Esophagus muscularis mucosa (tissue), 4 donors: ENCODE results near the gene DEPDC1B. TPM values are rescaled to one million over a fixed set of nuclear protein-coding genes. Genes with fewer than 3 reads are reported as not detected.
"Not testable (repeated sequence)": the region's sequence is repeated elsewhere in the genome, so short reads cannot be mapped to it uniquely, and the experiment has no call there.

Experiments
- DNase-seq: peaks from one replicate; pipeline ENCODE4 v3.0.0-alpha.2; 2017; ENCODE audit errors: extremely low spot score
- H3K27ac ChIP-seq, 4 donors: fragments of 200-600 bp; sonication (generic); replicated peaks in 1 of 4; 1 replicate in 3 of 4; 2 replicates in 1 of 4; pipeline ENCODE4 v1.5.1; 2016 to 2019; ENCODE audit warnings: mild to moderate bottlenecking in 1 of 4
- H3K27me3 ChIP-seq, 4 donors: fragments of 200-600 bp; sonication (generic); one replicate each; pipeline versions ENCODE4 v1.5.1 to v1.6.0; 2016 to 2019
- H3K36me3 ChIP-seq, 4 donors: fragments of 200-600 bp; sonication (generic); one replicate each; pipeline ENCODE4 v1.5.1; 2016 to 2019
- H3K4me1 ChIP-seq, 4 donors: fragments of 200-600 bp; sonication (generic); one replicate each; pipeline ENCODE4 v1.5.1; 2016 to 2019
- H3K4me3 ChIP-seq, 4 donors: fragments of 200-600 bp; sonication (generic); 1 replicate in 2 of 4; 2 replicates in 2 of 4; pipeline ENCODE4 v1.5.1; 2016 to 2019; ENCODE audit warnings: mild to moderate bottlenecking in 4 of 4, moderate library complexity in 1 of 4
- H3K9me3 ChIP-seq, 4 donors: fragments of 200-600 bp; sonication (generic); 1 replicate in 3 of 4; 2 replicates in 1 of 4; pipeline ENCODE4 v1.5.1; 2016 to 2019
- EP300 ChIP-seq: sonication (generic); formaldehyde crosslinking; IDR thresholded peaks from one replicate; pipeline ENCODE4 v1.6.1; 2017; ENCODE audit warnings: antibody characterized with exemption
- POLR2A ChIP-seq: fragments of 450-650 bp; IDR thresholded peaks from one replicate; pipeline ENCODE4 v1.6.1; 2017; ENCODE audit warnings: antibody characterized with exemption, moderate library complexity, mild to moderate bottlenecking, low read depth
- POLR2AphosphoS5 ChIP-seq, 2 donors: sonication (generic); formaldehyde crosslinking; IDR thresholded peaks; one replicate each; pipeline ENCODE4 v1.6.1; 2017; ENCODE audit warnings: antibody characterized with exemption in 2 of 2
- WGBS: methylation state at CpG from one replicate; pipeline ENCODE4 v1.1.5; 2018; 5-methylcytosine and 5-hydroxymethylcytosine counted together
- intact Hi-C: fragments of 100-400 bp; cut with DNase I; formaldehyde crosslinking; loops from one replicate; pipeline ENCODE4 v1.15.1; 2023
- total RNA-seq, 4 donors: library from RNA; depleted of rRNA; stranded (reverse); fragments of >200 nt; gene quantifications; one replicate each; pipeline versions ENCODE4 v1.1.0 to v1.2.1, GENCODE V29; 2016
- TF ChIP-seq, protein P1 (sequence below), 3 experiments: fragments of 200-600 bp in 2 of 3; fragments of 450-650 bp in 1 of 3; sonication (generic) in 2 of 3; IDR thresholded peaks; one replicate each; pipeline ENCODE4 v1.5.1; 2017 to 2019; ENCODE audit warnings: antibody characterized with exemption in 3 of 3, mild to moderate bottlenecking in 2 of 3, moderate library complexity in 1 of 3

The DEPDC1B gene
- total RNA-seq, 4 donors from 2014 or later: 0.17 to 0.57 (median 0.42) TPM; not detected in 1

GRCh38 chr5:60634051-60634450 is 65.9 kb downstream of the DEPDC1B start:
- intact Hi-C loops: no loop called here
- Histone ChIP-seq H3K27me3 (no peaks in the 10 kb centered on the region), H3K36me3 (no peaks in the 10 kb centered on the region), H3K9me3 (no peaks in the 10 kb centered on the region), H3K4me3 (no peak overlapping the region), H3K27ac (no peak overlapping the region), H3K4me1 (peaks cover 0 to 20% (median 14%) of the 10 kb centered on the region in 4 donors)
- TF ChIP-seq EP300: no peak
- TF ChIP-seq, protein P1, sequence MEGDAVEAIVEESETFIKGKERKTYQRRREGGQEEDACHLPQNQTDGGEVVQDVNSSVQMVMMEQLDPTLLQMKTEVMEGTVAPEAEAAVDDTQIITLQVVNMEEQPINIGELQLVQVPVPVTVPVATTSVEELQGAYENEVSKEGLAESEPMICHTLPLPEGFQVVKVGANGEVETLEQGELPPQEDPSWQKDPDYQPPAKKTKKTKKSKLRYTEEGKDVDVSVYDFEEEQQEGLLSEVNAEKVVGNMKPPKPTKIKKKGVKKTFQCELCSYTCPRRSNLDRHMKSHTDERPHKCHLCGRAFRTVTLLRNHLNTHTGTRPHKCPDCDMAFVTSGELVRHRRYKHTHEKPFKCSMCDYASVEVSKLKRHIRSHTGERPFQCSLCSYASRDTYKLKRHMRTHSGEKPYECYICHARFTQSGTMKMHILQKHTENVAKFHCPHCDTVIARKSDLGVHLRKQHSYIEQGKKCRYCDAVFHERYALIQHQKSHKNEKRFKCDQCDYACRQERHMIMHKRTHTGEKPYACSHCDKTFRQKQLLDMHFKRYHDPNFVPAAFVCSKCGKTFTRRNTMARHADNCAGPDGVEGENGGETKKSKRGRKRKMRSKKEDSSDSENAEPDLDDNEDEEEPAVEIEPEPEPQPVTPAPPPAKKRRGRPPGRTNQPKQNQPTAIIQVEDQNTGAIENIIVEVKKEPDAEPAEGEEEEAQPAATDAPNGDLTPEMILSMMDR (IDR thresholded peaks at IDR 0.05): no peak
- TF ChIP-seq POLR2A: no peak
- TF ChIP-seq POLR2AphosphoS5 (IDR thresholded peaks at IDR 0.05): no peak
- WGBS: 71% methylated on average over 6 of the region's 6 CpGs
- no peak for DNase-seq

DNA sequence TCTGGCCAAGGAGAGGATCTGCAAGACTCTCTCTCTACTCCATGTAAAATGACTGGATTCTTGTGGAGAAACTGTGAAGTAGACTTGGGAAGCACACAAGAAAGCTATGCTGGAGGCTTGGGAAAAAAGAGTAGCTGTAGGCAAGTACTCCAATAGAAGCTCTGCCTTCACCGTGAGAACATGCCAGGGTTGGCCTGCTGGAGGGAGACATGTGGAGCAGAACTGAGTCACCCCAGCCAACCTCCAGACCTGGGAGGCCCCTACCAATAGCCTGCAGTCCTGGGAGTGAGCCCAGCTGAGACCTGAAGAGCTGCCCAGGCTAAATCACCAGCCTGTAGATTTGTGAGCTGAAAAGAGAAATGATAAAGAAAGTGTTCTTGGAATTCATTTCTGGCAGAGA is 66.6 kb downstream of the DEPDC1B start:
- TF ChIP-seq POLR2A (no peak), EP300 (no peak)
- no peak overlapping the region for H3K27ac ChIP-seq
- H3K9me3 ChIP-seq: no peaks in the 10 kb centered on the region
- no peak for DNase-seq
- intact Hi-C loops: no loop called here
- H3K27me3 ChIP-seq: no peaks in the 10 kb centered on the region
- no peaks in the 10 kb centered on the region for H3K36me3 ChIP-seq
- H3K4me3 ChIP-seq: no peak overlapping the region
- H3K4me1 ChIP-seq: peaks cover 0 to 20% (median 14%) of the 10 kb centered on the region in 4 donors
- WGBS: 29% methylated on average over 1 of the region's 1 CpG

GRCh38 chr5:60632153-60632552 is 67.8 kb downstream of the DEPDC1B start:
- no peak overlapping the region for H3K4me3 ChIP-seq
- H3K27ac ChIP-seq: no peak overlapping the region
- no peak for DNase-seq
- H3K4me1 ChIP-seq: peaks cover 0 to 20% (median 14%) of the 10 kb centered on the region in 4 donors
- no peaks in the 10 kb centered on the region for H3K27me3 ChIP-seq
- no peaks in the 10 kb centered on the region for H3K36me3 ChIP-seq
- WGBS: no CpG with 5 or more reads among the region's 11 CpGs
- intact Hi-C loops: no loop called here
- TF ChIP-seq, protein P1 (IDR thresholded peaks at IDR 0.05): no peak
- no peak for TF ChIP-seq POLR2A
- TF ChIP-seq EP300: no peak
- TF ChIP-seq POLR2AphosphoS5 (IDR thresholded peaks at IDR 0.05): no peak
- no peaks in the 10 kb centered on the region for H3K9me3 ChIP-seq

DNA sequence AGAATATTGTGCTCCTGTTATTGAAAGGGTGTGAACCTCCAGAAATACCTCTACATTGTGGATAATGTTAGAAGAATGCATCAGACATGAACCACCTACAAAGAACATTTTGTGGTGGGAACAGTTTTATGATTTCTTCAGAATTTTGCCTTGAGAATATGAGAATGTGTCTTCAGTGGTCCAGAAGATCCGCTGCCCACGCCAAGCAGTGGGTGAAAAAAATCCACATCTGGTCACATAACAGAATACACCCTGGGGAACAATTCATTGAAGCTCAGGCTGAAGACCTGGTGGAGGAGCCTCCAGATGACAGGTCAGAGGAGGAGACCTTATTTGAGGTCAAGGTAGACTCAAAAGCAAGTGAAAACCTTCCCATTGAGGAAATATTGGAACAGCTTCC is 69.1 kb downstream of the DEPDC1B start:
- no peak overlapping the region for H3K4me3 ChIP-seq
- peaks cover 0 to 20% (median 14%) of the 10 kb centered on the region in 4 donors for H3K4me1 ChIP-seq
- no peaks in the 10 kb centered on the region for H3K36me3 ChIP-seq
- TF ChIP-seq POLR2A (no peak), POLR2AphosphoS5 (IDR thresholded peaks at IDR 0.05) (no peak), EP300 (no peak)
- TF ChIP-seq, protein P1 (IDR thresholded peaks at IDR 0.05): no peak
- H3K27me3 ChIP-seq: no peaks in the 10 kb centered on the region
- H3K9me3 ChIP-seq: no peaks in the 10 kb centered on the region
- DNase-seq: no peak
- intact Hi-C loops: no loop called here
- 100% methylated on average over 2 of the region's 2 CpGs for WGBS
- H3K27ac ChIP-seq: no peak overlapping the region

GRCh38 chr5:60630179-60630578 is 69.8 kb downstream of the DEPDC1B start:
- Histone ChIP-seq H3K4me3 (no peak overlapping the region), H3K36me3 (no peaks in the 10 kb centered on the region), H3K9me3 (no peaks in the 10 kb centered on the region), H3K4me1 (peaks cover 0 to 20% (median 14%) of the 10 kb centered on the region in 4 donors), H3K27me3 (no peaks in the 10 kb centered on the region), H3K27ac (no peak overlapping the region)
- no peak for TF ChIP-seq POLR2AphosphoS5 (IDR thresholded peaks at IDR 0.05)
- TF ChIP-seq POLR2A: no peak
- TF ChIP-seq, protein P1 (IDR thresholded peaks at IDR 0.05): no peak
- TF ChIP-seq EP300: no peak
- intact Hi-C loops: no loop called here
- DNase-seq: no peak
- 97% methylated on average over 8 of the region's 8 CpGs for WGBS

DNA sequence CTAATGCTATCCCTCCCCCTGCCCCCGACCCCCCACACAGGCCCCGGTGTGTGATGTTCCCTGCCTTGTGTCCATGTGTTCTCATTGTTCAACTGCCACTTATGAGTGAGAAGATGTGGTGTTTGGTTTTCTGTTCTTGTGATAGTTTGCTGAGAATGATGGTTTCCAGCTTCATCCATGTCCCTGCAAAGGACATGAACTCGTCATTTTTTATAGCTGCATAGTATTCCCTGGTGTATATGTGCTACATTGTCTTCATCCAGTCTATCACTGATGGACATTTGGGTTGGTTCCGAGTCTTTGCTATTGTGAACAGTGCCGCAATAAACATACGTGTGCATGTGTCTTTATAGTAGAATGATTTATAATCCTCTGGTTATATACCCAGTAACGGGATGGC is 75.1 kb downstream of the DEPDC1B start:
- H3K27me3 ChIP-seq, intact Hi-C loops, H3K4me1 ChIP-seq, H3K27ac ChIP-seq, DNase-seq, H3K36me3 ChIP-seq, H3K4me3 ChIP-seq, H3K9me3 ChIP-seq: not testable (repeated sequence)
- WGBS: 98% methylated on average over 7 of the region's 7 CpGs

DNA sequence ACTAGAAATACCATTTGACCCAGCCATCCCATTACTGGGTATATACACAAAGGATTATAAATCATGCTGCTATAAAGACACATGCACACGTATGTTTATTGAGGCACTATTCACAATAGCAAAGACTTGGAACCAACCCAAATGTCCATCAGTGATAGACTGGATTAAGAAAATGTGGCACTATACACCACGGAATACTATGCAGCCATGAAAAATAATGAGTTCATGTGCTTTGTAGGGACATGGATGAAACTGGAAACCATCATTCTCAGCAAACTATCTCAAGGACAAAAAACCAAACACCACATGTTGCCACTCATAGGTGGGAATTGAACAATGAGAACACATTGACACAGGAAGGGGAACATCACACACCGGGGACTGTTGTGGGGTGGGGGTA is 79.2 kb downstream of the DEPDC1B start:
- H3K27me3 ChIP-seq, intact Hi-C loops: not testable (repeated sequence)

More for the DNA sequence above, 79.2 kb downstream of the DEPDC1B start:
- DNase-seq, H3K36me3 ChIP-seq, H3K27ac ChIP-seq, H3K4me1 ChIP-seq, H3K9me3 ChIP-seq, H3K4me3 ChIP-seq: not testable (repeated sequence)
- WGBS: 95% methylated on average over 3 of the region's 3 CpGs
